ENCODE results near the gene INSIG1.

- TF ChIP-seq GATA2 (IDR thresholded peaks at IDR 0.05; ENCODE audit: insufficient read depth, insufficient read length, low read depth, low read length) (no peak), POLR2A (IDR thresholded peaks at IDR 0.05; ENCODE audit: low read depth, low read length) (no peak), CTCF (IDR thresholded peaks at IDR 0.05; ENCODE audit: extremely low read depth in 1 of 2, insufficient read depth in 1 of 2, low read depth in 1 of 2, low read length in 2 of 2) (no peak), POLR2AphosphoS5 (IDR thresholded peaks at IDR 0.05; ENCODE audit: insufficient read depth, low read depth, low read length) (no peak), MYC (IDR thresholded peaks at IDR 0.05; ENCODE audit: low read depth, low read length) (no peak), JUN (IDR thresholded peaks at IDR 0.05; ENCODE audit: borderline replicate concordance, insufficient read depth, insufficient read length, low read depth) (no peak)
These were observed 43.7 kb upstream of the INSIG1 start for GRCh38 chr7:155254018-155254417.
